Mucosa of rectum (tissue), 2 donors: Measurements from ENCODE around the gene CCDC127.

Experiments
- H3K27ac ChIP-seq, 2 donors: one replicate each; pipeline ENCODE4 v1.7.0; 2013; ENCODE audit warnings: inconsistent platforms in 2 of 2, low read depth in 2 of 2, low read length in 2 of 2
- H3K27me3 ChIP-seq, 2 donors: one replicate each; pipeline ENCODE4 v1.7.0; 2013; ENCODE audit warnings: low read length in 2 of 2; ENCODE audit not compliant: control insufficient read depth in 2 of 2, insufficient read depth in 2 of 2
- H3K36me3 ChIP-seq, 2 donors: one replicate each; pipeline ENCODE4 v1.7.0; 2013; ENCODE audit warnings: low read length in 2 of 2; ENCODE audit not compliant: control insufficient read depth in 2 of 2, insufficient read depth in 2 of 2
- H3K4me1 ChIP-seq, 2 donors: one replicate each; pipeline ENCODE4 v1.7.0; 2013; ENCODE audit warnings: low read length in 2 of 2, mild to moderate bottlenecking in 1 of 2; ENCODE audit not compliant: control insufficient read depth in 2 of 2, insufficient read depth in 2 of 2
- H3K4me3 ChIP-seq, 2 donors: one replicate each; pipeline ENCODE4 v1.7.0; 2013; ENCODE audit warnings: low read length in 2 of 2
- H3K9ac ChIP-seq, 2 donors: one replicate each; pipeline ENCODE4 v1.7.0; 2013; ENCODE audit warnings: low read length in 2 of 2, low read depth in 1 of 2, mild to moderate bottlenecking in 1 of 2
- H3K9me3 ChIP-seq, 2 donors: one replicate each; pipeline ENCODE4 v1.7.0; 2013; ENCODE audit warnings: low read length in 2 of 2; ENCODE audit not compliant: control insufficient read depth in 2 of 2
- donor health status: healthy.
- donor health status: Normal muscosa, but diverticular disease.

The CCDC127 gene

GRCh38 chr5:204966-205670 lies 12.8 kb downstream of the CCDC127 start:
- H3K9ac ChIP-seq: no peak overlapping the region
- no peaks in the 10 kb centered on the region for H3K4me1 ChIP-seq
- H3K27me3 ChIP-seq: no peaks in the 10 kb centered on the region
- no peak overlapping the region for H3K4me3 ChIP-seq
- H3K9me3 ChIP-seq: no peaks in the 10 kb centered on the region
- peaks cover 9 to 22% of the 10 kb centered on the region in 2 donors for H3K36me3 ChIP-seq
- H3K27ac ChIP-seq: no peak overlapping the region

DNA sequence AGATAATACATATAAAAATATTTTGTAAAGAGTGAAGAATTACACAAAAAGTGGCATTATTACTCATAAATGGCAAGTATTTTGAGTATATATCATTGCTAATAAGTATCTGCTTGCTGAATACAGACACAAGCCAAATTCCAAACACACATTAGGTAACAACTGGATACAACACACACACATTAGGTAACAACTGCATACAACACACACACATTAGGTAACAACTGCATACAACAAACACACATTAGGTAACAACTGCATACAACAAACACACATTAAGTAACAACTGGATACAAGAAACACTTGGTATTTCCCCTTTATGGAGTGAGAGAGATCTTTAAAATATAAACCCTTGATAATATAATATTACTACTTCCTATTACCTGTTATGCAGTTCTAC lies 13.5 kb downstream of the CCDC127 start:
- Histone ChIP-seq H3K27me3 (no peaks in the 10 kb centered on the region), H3K4me3 (no peak overlapping the region), H3K27ac (no peak overlapping the region), H3K9me3 (no peaks in the 10 kb centered on the region), H3K4me1 (no peaks in the 10 kb centered on the region), H3K36me3 (peaks cover 9 to 22% of the 10 kb centered on the region in 2 donors), H3K9ac (no peak overlapping the region)

DNA sequence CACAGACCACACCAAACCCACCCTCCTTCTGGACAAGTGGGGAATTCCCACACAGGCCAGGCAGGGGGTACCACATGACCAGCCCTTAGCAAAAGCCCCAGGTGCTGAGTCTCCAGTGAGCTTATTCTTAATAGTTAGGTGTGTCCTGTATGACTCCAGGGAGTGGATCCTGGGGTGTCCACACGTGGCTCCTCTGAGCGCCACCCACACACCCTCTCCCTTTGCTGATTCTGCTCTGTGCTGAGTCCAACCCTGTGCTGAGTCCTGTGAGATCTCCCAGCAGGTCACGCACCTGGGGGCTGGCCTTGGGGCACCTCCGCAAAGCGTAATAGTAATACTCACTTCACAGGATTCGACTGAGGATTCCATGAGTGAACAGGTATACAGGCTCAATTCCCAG lies 14.0 kb downstream of the CCDC127 start:
- Histone ChIP-seq H3K36me3 (peaks cover 9 to 22% of the 10 kb centered on the region in 2 donors), H3K27me3 (no peaks in the 10 kb centered on the region), H3K9me3 (no peaks in the 10 kb centered on the region), H3K4me1 (no peaks in the 10 kb centered on the region), H3K27ac (no peak overlapping the region), H3K9ac (no peak overlapping the region), H3K4me3 (no peak overlapping the region)

GRCh38 chr5:203246-203930 lies 14.6 kb downstream of the CCDC127 start:
- Histone ChIP-seq H3K9me3 (no peaks in the 10 kb centered on the region), H3K27me3 (no peaks in the 10 kb centered on the region), H3K36me3 (peaks cover 9 to 22% of the 10 kb centered on the region in 2 donors), H3K27ac (no peak overlapping the region), H3K4me3 (no peak overlapping the region), H3K9ac (no peak overlapping the region), H3K4me1 (no peaks in the 10 kb centered on the region)

- H3K4me3 ChIP-seq: no peak overlapping the region
- H3K9ac ChIP-seq: no peak overlapping the region
- no peaks in the 10 kb centered on the region for H3K27me3 ChIP-seq
- H3K9me3 ChIP-seq: no peaks in the 10 kb centered on the region
- peaks cover 9 to 22% of the 10 kb centered on the region in 2 donors for H3K36me3 ChIP-seq
- no peak overlapping the region for H3K27ac ChIP-seq
- no peaks in the 10 kb centered on the region for H3K4me1 ChIP-seq
Observed at GRCh38 chr5:201672-202071, 16.3 kb downstream of the CCDC127 start.

DNA sequence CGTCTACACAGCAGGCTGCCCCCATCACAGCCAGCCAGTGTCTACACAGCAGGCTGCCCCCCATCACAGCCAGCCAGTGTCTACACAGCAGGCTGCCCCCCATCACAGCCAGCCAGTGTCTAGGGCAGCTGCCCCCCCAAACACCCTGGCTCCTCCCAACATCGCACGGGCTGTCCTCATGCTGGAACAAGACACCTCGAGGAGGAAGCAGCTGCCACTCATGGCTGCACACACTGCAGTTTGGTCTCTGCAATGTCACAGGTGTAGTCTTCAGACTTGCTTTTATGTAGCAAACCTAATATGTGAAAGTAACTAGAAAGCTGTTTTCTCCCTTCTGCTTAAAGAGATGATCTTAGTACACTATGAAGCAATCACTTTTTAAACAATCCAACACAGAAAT lies 17.0 kb downstream of the CCDC127 start:
- Histone ChIP-seq H3K9me3 (no peaks in the 10 kb centered on the region), H3K27ac (no peak overlapping the region), H3K27me3 (no peaks in the 10 kb centered on the region), H3K36me3 (peaks cover 9 to 22% of the 10 kb centered on the region in 2 donors), H3K4me3 (no peak overlapping the region), H3K9ac (no peak overlapping the region), H3K4me1 (no peaks in the 10 kb centered on the region)

- Histone ChIP-seq H3K9me3 (no peaks in the 10 kb centered on the region), H3K4me1 (no peaks in the 10 kb centered on the region), H3K36me3 (peaks cover 6 to 18% of the 10 kb centered on the region in 2 donors), H3K27me3 (no peaks in the 10 kb centered on the region), H3K4me3 (no peak overlapping the region), H3K27ac (no peak overlapping the region), H3K9ac (no peak overlapping the region)
Observed at GRCh38 chr5:199950-200645, 17.9 kb downstream of the CCDC127 start.

- peaks cover 3 to 12% of the 10 kb centered on the region in 2 donors for H3K36me3 ChIP-seq
Observed at GRCh38 chr5:199197-199949, 18.6 kb downstream of the CCDC127 start.

GRCh38 chr5:198516-199196 lies 19.3 kb downstream of the CCDC127 start:
- H3K27me3 ChIP-seq: no peaks in the 10 kb centered on the region
- H3K27ac ChIP-seq: no peak overlapping the region
- H3K9me3 ChIP-seq: no peaks in the 10 kb centered on the region
- no peaks in the 10 kb centered on the region for H3K4me1 ChIP-seq
- no peak overlapping the region for H3K4me3 ChIP-seq
- H3K9ac ChIP-seq: no peak overlapping the region
- peaks cover 0 to 5% of the 10 kb centered on the region in 2 donors for H3K36me3 ChIP-seq

More at GRCh38 chr5:199197-199949, 18.6 kb downstream of the CCDC127 start:
- Histone ChIP-seq H3K27ac (no peak overlapping the region), H3K4me1 (no peaks in the 10 kb centered on the region), H3K4me3 (no peak overlapping the region), H3K9me3 (no peaks in the 10 kb centered on the region), H3K27me3 (no peaks in the 10 kb centered on the region), H3K9ac (no peak overlapping the region)
